Erythroblast (primary cell): ENCODE measurements around the gene MYOM3.

Experiments used
- GATA1 ChIP-seq: IDR thresholded peaks from 2 replicates; pipeline ENCODE4 v1.6.1; 2011; ENCODE audit warnings: low read depth, mild to moderate bottlenecking, control low read depth, low read length, moderate library complexity
- POLR2A ChIP-seq: IDR thresholded peaks from 2 replicates; pipeline ENCODE4 v1.6.1; 2011; ENCODE audit warnings: mild to moderate bottlenecking, low read length

DNA sequence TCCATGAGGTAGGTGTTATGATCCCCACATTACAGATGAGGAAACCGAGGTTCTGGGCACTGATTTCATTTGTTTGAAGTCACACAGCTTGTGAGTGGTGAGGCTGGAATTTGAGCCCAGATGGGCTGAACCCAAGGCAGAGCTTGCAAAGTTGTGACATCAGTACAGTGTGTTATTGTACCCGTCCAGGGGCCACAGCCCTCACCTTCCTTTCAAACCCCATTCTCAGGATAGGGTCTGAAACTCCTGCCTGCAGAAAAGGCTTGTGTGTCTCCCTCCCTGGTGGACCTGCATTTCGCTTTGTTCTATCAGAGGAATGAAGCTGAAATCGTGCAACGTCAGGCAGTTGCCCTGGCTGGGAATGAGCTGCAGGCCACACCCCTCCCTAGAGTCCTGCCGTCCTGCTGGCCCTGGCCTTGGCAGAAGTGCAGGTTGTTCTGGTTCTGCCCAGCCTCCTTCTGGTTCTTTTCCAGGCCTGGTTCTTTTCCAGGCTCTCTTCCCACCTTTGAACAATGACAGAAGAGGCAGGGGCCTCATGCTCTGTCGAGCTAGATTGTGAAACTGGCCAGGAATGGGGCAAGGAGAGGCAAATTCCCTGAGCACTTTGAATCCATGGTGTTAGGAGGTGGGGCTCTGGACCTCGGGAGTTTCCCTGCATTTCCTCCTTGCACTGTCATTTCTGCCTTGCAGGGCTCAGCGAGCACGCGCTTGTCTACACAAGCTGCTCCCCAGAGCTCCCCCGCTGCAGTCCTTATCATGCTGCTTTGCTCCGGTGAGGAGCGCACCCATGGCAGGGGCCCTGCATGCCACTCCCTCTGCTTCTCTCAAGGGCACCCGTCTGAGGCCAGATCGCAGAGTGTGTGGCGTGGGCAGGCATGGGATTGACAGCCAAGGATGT, 8.2 kb upstream of the MYOM3 start:
- TF ChIP-seq POLR2A (no peak), GATA1 (no peak)
